Vagina (tissue), 2 donors: Measurements from ENCODE around the gene PRKAG2.

Experiments used
- CTCF ChIP-seq, 3 experiments: fragments of 450-650 bp in 2 of 3; fragments of 200-600 bp in 1 of 3; sonication (generic) in 1 of 3; IDR thresholded peaks; one replicate each; pipeline ENCODE4 v1.5.1; 2017 to 2019; ENCODE audit warnings: antibody characterized with exemption in 3 of 3, mild to moderate bottlenecking in 2 of 3, moderate library complexity in 2 of 3
- POLR2A ChIP-seq, 2 donors: fragments of 450-650 bp; IDR thresholded peaks; one replicate each; pipeline ENCODE4 v1.6.1; 2017; ENCODE audit warnings: antibody characterized with exemption in 2 of 2, mild to moderate bottlenecking in 2 of 2, moderate library complexity in 2 of 2

DNA sequence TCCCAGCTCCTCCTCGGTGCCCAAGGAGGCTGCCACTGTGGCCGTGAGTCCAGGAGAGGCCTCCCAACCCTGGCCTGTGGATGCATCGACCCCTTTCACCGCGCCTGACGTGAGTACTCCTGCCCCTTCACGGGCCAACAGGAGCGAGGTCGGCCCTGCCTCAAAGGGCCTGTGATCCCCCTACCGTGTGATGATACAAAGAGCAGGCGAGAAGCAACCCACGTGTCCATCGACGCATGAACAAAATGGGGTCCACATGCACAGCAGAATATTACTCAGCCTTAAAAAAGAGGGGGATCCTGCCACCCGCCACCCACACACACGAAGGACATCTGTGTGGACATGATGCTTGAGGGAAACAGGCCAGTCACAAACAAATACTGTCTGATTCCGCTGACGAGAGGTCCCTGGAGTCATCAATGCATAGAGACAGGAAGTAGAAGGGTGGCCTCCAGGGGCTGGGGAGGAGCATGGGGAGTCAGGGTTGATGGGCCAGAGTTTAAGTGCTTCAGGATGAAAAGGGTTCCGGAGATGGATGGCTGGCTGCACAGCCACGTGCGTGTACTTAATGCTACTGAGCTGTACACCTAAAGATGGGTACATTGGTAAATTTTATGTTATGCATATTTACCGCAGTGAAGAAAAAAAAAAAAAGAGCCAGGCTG lies 151.9 kb downstream of the PRKAG2 start:
- TF ChIP-seq POLR2A (IDR thresholded peaks at IDR 0.05) (no peak), CTCF (IDR thresholded peaks at IDR 0.05) (no peak)
